ENCODE results near the gene TRMT61B.

The TRMT61B gene

GRCh38 chr2:28870146-28870891 lies at the start of gene TRMT61B:
TSS of gene TRMT61B (minus strand) at chr2:28870309. CDS start at chr2:28870277, 32 bp downstream.
- DNase-seq (ENCODE audit: low read depth), result peak; percentile 92
- peak within 1 kb of the TSS; percentile 95 for H3K4me3 ChIP-seq (ENCODE audit: control insufficient read depth, low read depth, low read length)
- TF ChIP-seq, protein P1, sequence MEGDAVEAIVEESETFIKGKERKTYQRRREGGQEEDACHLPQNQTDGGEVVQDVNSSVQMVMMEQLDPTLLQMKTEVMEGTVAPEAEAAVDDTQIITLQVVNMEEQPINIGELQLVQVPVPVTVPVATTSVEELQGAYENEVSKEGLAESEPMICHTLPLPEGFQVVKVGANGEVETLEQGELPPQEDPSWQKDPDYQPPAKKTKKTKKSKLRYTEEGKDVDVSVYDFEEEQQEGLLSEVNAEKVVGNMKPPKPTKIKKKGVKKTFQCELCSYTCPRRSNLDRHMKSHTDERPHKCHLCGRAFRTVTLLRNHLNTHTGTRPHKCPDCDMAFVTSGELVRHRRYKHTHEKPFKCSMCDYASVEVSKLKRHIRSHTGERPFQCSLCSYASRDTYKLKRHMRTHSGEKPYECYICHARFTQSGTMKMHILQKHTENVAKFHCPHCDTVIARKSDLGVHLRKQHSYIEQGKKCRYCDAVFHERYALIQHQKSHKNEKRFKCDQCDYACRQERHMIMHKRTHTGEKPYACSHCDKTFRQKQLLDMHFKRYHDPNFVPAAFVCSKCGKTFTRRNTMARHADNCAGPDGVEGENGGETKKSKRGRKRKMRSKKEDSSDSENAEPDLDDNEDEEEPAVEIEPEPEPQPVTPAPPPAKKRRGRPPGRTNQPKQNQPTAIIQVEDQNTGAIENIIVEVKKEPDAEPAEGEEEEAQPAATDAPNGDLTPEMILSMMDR (conservative IDR thresholded peaks at IDR 0.05; ENCODE audit: control insufficient read depth, insufficient read depth, low read depth, low read length), result no peak

GRCh38 chr2:28915939-28916338 lies 45.8 kb upstream of the TRMT61B start:
- no peak overlapping the region for H3K4me3 ChIP-seq (ENCODE audit: control insufficient read depth, low read depth, low read length)
- DNase-seq (ENCODE audit: low read depth), result peak; percentile 59
- TF ChIP-seq, protein P1 (conservative IDR thresholded peaks at IDR 0.05; ENCODE audit: control insufficient read depth, insufficient read depth, low read depth, low read length), result no peak

DNA sequence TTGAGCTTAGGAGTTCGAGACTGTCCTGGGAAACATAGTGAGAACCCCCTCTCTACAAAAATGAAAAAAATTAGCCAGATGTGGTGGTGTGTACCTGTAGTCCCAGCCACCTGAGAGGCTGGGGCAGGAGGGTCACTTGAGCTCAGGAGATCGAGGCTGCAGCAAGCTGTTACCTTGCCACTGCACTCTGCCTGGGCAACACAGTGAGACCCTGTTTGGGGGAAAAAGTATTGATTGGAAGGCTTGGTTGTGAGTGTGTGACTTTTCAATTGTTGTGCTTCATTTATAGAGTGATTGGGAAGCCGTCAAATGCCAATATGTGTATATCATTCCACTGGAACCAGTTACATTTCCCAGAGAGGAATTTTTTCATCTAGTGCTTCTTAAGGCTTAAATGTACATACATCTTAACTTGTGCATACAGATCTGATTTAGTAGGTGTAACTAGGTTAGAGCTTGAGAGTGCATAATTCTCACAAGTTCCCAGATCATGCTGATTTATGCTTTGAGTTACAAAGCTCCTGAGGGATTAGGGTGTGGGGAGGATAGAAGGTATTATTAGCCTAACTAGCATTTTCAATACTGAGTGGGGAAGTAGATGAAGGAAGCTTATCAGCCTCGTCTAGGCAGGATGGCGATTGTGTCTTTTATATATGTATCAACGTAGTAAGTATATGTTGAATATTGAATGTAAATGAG lies 39.7 kb upstream of the TRMT61B start:
- TF ChIP-seq, protein P1 (conservative IDR thresholded peaks at IDR 0.05; ENCODE audit: control insufficient read depth, insufficient read depth, low read depth, low read length), result no peak
- H3K4me3 ChIP-seq (ENCODE audit: control insufficient read depth, low read depth, low read length), result no peak overlapping the region
- no peak for DNase-seq (ENCODE audit: low read depth)

GRCh38 chr2:28908172-28908571 lies 38.1 kb upstream of the TRMT61B start:
- DNase-seq (ENCODE audit: low read depth), result no peak
- H3K4me3 ChIP-seq (ENCODE audit: control insufficient read depth, low read depth, low read length), result no peak overlapping the region
- TF ChIP-seq, protein P1 (conservative IDR thresholded peaks at IDR 0.05; ENCODE audit: control insufficient read depth, insufficient read depth, low read depth, low read length), result no peak

DNA sequence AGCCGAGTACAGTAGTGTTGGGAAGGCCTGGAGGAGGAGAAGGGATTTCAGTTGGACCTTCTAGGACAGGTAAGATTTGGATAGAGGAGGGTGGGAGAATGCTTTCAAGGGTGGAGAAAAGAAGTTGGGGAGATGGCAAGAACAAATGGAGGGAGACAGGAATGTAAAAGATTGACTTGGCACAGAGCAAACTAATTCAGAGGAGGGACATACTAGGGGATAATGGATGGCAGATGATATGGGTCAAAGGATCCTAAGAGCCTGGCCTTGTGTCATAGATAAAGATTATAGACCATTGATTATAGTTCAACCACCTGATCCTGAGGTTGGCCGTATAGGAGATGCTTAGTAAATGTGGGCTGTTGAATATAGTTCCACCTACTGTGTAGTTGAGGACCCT lies 36.7 kb upstream of the TRMT61B start:
- TF ChIP-seq, protein P1 (conservative IDR thresholded peaks at IDR 0.05; ENCODE audit: control insufficient read depth, insufficient read depth, low read depth, low read length), result no peak
- no peak for DNase-seq (ENCODE audit: low read depth)
- no peak overlapping the region for H3K4me3 ChIP-seq (ENCODE audit: control insufficient read depth, low read depth, low read length)

GRCh38 chr2:28906376-28906775 lies 36.3 kb upstream of the TRMT61B start:
- no peak for DNase-seq (ENCODE audit: low read depth)
- TF ChIP-seq, protein P1 (conservative IDR thresholded peaks at IDR 0.05; ENCODE audit: control insufficient read depth, insufficient read depth, low read depth, low read length), result no peak
- no peak overlapping the region for H3K4me3 ChIP-seq (ENCODE audit: control insufficient read depth, low read depth, low read length)
